ENCODE results near the gene C2orf74. TPM values are rescaled to one million over a fixed set of nuclear protein-coding genes. Genes with fewer than 3 reads are reported as not detected.

The C2orf74 gene
- total RNA-seq, 1 experiment from 2014 or later, result 8.0 TPM

DNA sequence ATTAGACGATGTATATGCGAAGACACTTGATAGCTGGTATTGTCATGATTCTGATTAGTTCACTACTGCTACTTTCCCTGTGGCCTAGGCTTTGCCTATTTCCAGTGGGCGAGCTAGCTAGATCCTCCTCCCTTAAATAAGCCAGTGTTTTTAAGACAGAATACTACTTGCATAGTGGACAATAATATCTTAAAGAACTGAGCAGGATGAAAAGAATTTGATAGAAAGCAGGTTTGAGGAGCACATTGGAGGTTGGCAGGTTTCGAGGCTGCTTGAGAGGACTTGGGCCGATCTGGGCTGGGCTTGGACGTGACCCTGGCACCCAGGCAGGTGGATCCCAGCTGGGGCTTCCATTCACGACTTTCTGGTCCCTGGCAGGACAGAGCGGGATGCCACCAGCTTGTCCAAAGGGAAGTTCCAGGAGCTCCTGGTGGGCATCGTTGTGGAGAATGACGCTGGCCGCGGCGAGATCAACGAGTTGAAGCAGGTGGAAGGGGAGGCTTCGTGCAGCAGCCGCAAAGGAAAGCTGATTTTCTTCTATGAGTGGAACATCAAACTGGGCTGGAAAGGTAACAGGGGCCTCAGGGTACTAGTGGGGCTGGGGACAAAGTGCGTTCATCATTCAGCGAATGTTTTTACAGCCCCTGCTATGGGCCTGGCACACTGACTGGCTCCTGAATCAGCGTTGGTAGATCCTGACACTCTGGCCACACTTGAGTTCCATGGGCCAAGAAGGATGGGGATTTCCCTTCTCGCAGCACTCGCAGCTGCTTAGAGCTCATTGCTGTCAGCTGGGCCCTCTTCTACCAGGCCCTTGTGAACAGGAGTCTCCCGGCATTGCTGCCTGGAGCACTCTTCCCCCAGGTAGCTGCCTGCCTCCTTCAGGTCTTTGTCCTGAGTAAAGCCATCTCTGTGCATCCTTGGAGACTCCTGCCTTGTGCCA is 16.9 kb downstream of the C2orf74 start:
- Mint-ChIP-seq H3K4me3 (peak overlapping the region; percentile 82 to 84), H3K4me1 (peaks cover 32 to 33% of the 10 kb centered on the region in 2 experiments)
- H3K27ac ChIP-seq (ENCODE audit: insufficient read length, low read depth, low read length), result no peak overlapping the region

More for the DNA sequence above, 16.9 kb downstream of the C2orf74 start:
- Histone ChIP-seq H2BK12ac (ENCODE audit: insufficient read length, low read depth, low read length) (no peak overlapping the region), H2AFZ (ENCODE audit: low read length) (no peak overlapping the region), H3K79me1 (ENCODE audit: insufficient read depth, low read depth, low read length, poor library complexity, severe bottlenecking) (no peaks in the 10 kb centered on the region), H3K14ac (ENCODE audit: insufficient read depth, low read length) (no peak overlapping the region), H4K5ac (ENCODE audit: insufficient read length, low read depth, low read length) (no peak overlapping the region), H3K4ac (ENCODE audit: low read depth, low read length) (no peak overlapping the region), H3K27me3 (ENCODE audit: insufficient read depth, low read length) (no peaks in the 10 kb centered on the region), H3K23ac (ENCODE audit: insufficient read length, low read depth, low read length) (no peak overlapping the region), H4K91ac (ENCODE audit: insufficient read length, low read depth, low read length) (no peak overlapping the region), H2BK5ac (ENCODE audit: insufficient read length, low read length) (no peak overlapping the region), H4K20me1 (ENCODE audit: control insufficient read depth, insufficient read depth, insufficient read length) (no peaks in the 10 kb centered on the region), H2AK5ac (ENCODE audit: insufficient read length, low read length) (no peak overlapping the region), H2BK120ac (ENCODE audit: low read depth, low read length, poor library complexity, severe bottlenecking) (no peak overlapping the region), H3K23me2 (ENCODE audit: insufficient read length, low read depth, low read length, poor library complexity, severe bottlenecking) (peaks cover 14% of the 10 kb centered on the region), H3T11ph (ENCODE audit: low read length) (no peak overlapping the region), H3K4me2 (ENCODE audit: insufficient read depth, insufficient read length, low read length) (peak overlapping the region; percentile 54), H3K56ac (ENCODE audit: insufficient read length, low read depth, low read length) (no peak overlapping the region), H4K8ac (replicated peaks; ENCODE audit: insufficient read length, low read depth, low read length) (no peak overlapping the region), H3K79me2 (ENCODE audit: insufficient read depth, low read length) (no peaks in the 10 kb centered on the region), H2BK20ac (ENCODE audit: low read depth, low read length, poor library complexity, severe bottlenecking) (no peak overlapping the region), H3K9me3 (ENCODE audit: control insufficient read depth, low read depth, low read length) (no peaks in the 10 kb centered on the region), H3K9ac (ENCODE audit: extremely low read depth, insufficient read length, low read length) (no peak overlapping the region), H2BK15ac (ENCODE audit: low read depth, low read length) (no peak overlapping the region), H3K4me1 (ENCODE audit: insufficient read depth, low read length) (peaks cover 4% of the 10 kb centered on the region; the same call in 1 of the 2 replicates), H3K18ac (ENCODE audit: insufficient read length, low read depth, low read length) (no peak overlapping the region)
- H3K27me3 Mint-ChIP-seq (ENCODE audit: low read depth), result peaks cover 31% of the 10 kb centered on the region
- H3K27ac Mint-ChIP-seq, result peak overlapping the region in 1 of 3 experiments; percentile 2; a peak in 2 of 7 replicates
- no CpG with 5 or more reads among the region's 22 CpGs for WGBS (ENCODE audit: extremely low coverage, insufficient read length, low lambda C conversion rate)
- no peaks in the 10 kb centered on the region; a peak in 1 of 5 replicates for H3K9me3 Mint-ChIP-seq
- no peak for DNase-seq
- TF ChIP-seq CTCF (conservative IDR thresholded peaks at IDR 0.05), result no peak
- H3K36me3 Mint-ChIP-seq (ENCODE audit: insufficient read depth in 1 of 3, low read depth in 3 of 3), result peaks cover 35 to 47% (median 44%) of the 10 kb centered on the region in 3 experiments; a peak in 6 of 7 replicates

Data from H9 (cell line).